Endothelial cell of umbilical vein (primary cell): ENCODE data around the gene ALG11. TPM values are rescaled to one million over a fixed set of nuclear protein-coding genes. Genes with fewer than 3 reads are reported as not detected.

ENCODE experiments used
- BruUV-seq: library from RNA; stranded (reverse); fragments of 400-500 nt; replicated peaks from 2 replicates; lab custom pipeline; 2021; lab: Mats Ljungman, UMichigan
- CTCF ChIA-PET: fragments of 300-600, 350-600 bp; sonication (Branson Sonifier 250); formaldehyde crosslinking; loops from one replicate; lab custom pipeline; 2021; ENCODE audit warnings: antibody characterized with exemption, inconsistent platforms; lab: Charles Lee
- POLR2A ChIA-PET: fragments of 300-600, 350-600 bp; sonication (Branson Sonifier 250); formaldehyde crosslinking; loops from one replicate; lab custom pipeline; 2021; ENCODE audit warnings: antibody characterized with exemption, inconsistent platforms; lab: Charles Lee
- DNase-seq: peaks from one replicate; pipeline ENCODE4 v3.0.0-alpha.2; 2011; ENCODE audit warnings: low read depth, low spot score
- FAIRE-seq: peaks from 2 replicates; lab custom pipeline; 2011; peaks lifted over from hg19 to GRCh38; lab: Jason Lieb, UNC
- H2AFZ ChIP-seq: 2 replicates; pipeline ENCODE4 v1.6.0; 2012; ENCODE audit warnings: low read depth, low read length, control low read depth, inconsistent platforms
- H3K27ac ChIP-seq: 2 replicates; pipeline ENCODE4 v1.5.1; 2011; ENCODE audit warnings: low read depth, mild to moderate bottlenecking, control low read depth, low read length, moderate library complexity; ENCODE audit not compliant: insufficient read depth
- H3K27me3 ChIP-seq, 2 experiments: 2 replicates each; pipeline versions ENCODE4 v1.6.0 to v1.6.1; 2011; ENCODE audit warnings: low read length in 2 of 2, mixed read lengths in 1 of 2; ENCODE audit not compliant: control insufficient read depth in 2 of 2, insufficient read depth in 2 of 2
- H3K36me3 ChIP-seq, 2 experiments: 2 replicates in 1 of 2; 3 replicates in 1 of 2; pipeline ENCODE4 v1.5.1; 2011; ENCODE audit warnings: low read length in 2 of 2, mild to moderate bottlenecking in 1 of 2, moderate library complexity in 1 of 2; ENCODE audit not compliant: control insufficient read depth in 2 of 2, insufficient read depth in 2 of 2; ENCODE audit errors: extremely low read depth in 1 of 2
- H3K4me1 ChIP-seq: 3 replicates; pipeline ENCODE4 v1.5.1; 2011; ENCODE audit warnings: mild to moderate bottlenecking, low read length; ENCODE audit not compliant: control insufficient read depth, insufficient read depth; ENCODE audit errors: extremely low read depth
- H3K4me2 ChIP-seq: 2 replicates; pipeline ENCODE4 v1.6.1; 2011; ENCODE audit warnings: low read length, control low read depth, mixed read lengths; ENCODE audit not compliant: insufficient read depth
- H3K4me3 ChIP-seq, 3 experiments: fragments of 200-600 bp in 1 of 3; sonication (generic), shearing (Covaris generic) in 1 of 3; replicated peaks in 1 of 3; 2 replicates each; pipeline ENCODE4 v1.5.1; 2011 to 2016; ENCODE audit warnings: control low read depth in 3 of 3, low read length in 3 of 3, mild to moderate bottlenecking in 2 of 3, inconsistent platforms in 1 of 3, low read depth in 1 of 3, moderate library complexity in 1 of 3; ENCODE audit not compliant: insufficient read depth in 1 of 3
- H3K79me2 ChIP-seq: 2 replicates; pipeline ENCODE4 v1.6.0; 2012; ENCODE audit warnings: low read length, inconsistent platforms; ENCODE audit not compliant: control insufficient read depth, insufficient read depth
- H3K9ac ChIP-seq: replicated peaks from 2 replicates; pipeline ENCODE3; 2011; ENCODE audit warnings: low read length, control low read depth; ENCODE audit not compliant: insufficient read depth; ENCODE audit errors: extremely low read depth
- H3K9me1 ChIP-seq: replicated peaks from 3 replicates; pipeline ENCODE4 v1.6.0; 2011; ENCODE audit warnings: mild to moderate bottlenecking, low read length; ENCODE audit not compliant: control insufficient read depth, insufficient read depth; ENCODE audit errors: extremely low read depth
- H3K9me3 ChIP-seq: replicated peaks from 2 replicates; pipeline ENCODE4 v1.5.1; 2012; ENCODE audit warnings: low read length, inconsistent platforms; ENCODE audit not compliant: control insufficient read depth, insufficient read depth
- H4K20me1 ChIP-seq: replicated peaks from 2 replicates; pipeline ENCODE3; 2011; ENCODE audit warnings: mild to moderate bottlenecking, low read length; ENCODE audit not compliant: control insufficient read depth, insufficient read depth; ENCODE audit errors: extremely low read depth
- EZH2 ChIP-seq: IDR thresholded peaks from 2 replicates; pipeline ENCODE4 v1.6.1; 2012; ENCODE audit warnings: borderline replicate concordance, low read depth, mild to moderate bottlenecking, moderate library complexity, low read length, inconsistent platforms; ENCODE audit not compliant: severe bottlenecking
- FOS ChIP-seq: IDR thresholded peaks from 2 replicates; pipeline ENCODE4 v1.6.1; 2011; ENCODE audit warnings: mild to moderate bottlenecking, low read length, moderate library complexity, borderline replicate concordance; ENCODE audit not compliant: insufficient read depth
- GATA2 ChIP-seq: IDR thresholded peaks from 2 replicates; pipeline ENCODE4 v1.7.0; 2011; ENCODE audit warnings: low read depth, mild to moderate bottlenecking, moderate library complexity, mixed read lengths, low read length; ENCODE audit not compliant: insufficient read length, insufficient read depth
- MYC ChIP-seq: IDR thresholded peaks from one replicate; pipeline ENCODE4 v1.6.1; 2011; ENCODE audit warnings: mild to moderate bottlenecking, low read depth, low read length
- POLR2A ChIP-seq: IDR thresholded peaks from 2 replicates; pipeline ENCODE4 v1.6.1; 2012; ENCODE audit warnings: low read depth, mild to moderate bottlenecking, control low read depth, low read length
- POLR2AphosphoS5 ChIP-seq: IDR thresholded peaks from 2 replicates; pipeline ENCODE4 v1.6.1; 2012; ENCODE audit warnings: low read depth, mild to moderate bottlenecking, control low read depth, low read length, moderate library complexity; ENCODE audit not compliant: insufficient read depth
- dilution Hi-C: fragments of 300-500 bp; cut with MboI; formaldehyde crosslinking; loops from one replicate; pipeline ENCODE4 v1.15.0; 2019; ENCODE audit warnings: low sequenced_read_pairs; ENCODE audit not compliant: extremely low pct_ligation_motif_present
- intact Hi-C: fragments of 100-400 bp; cut with micrococcal nuclease; formaldehyde crosslinking; loops from one replicate; pipeline ENCODE4 v1.10.0; 2022
- polyA plus RNA-seq, 4 experiments: library from polyadenylated mRNA; depleted of rRNA in 3 of 4; stranded (reverse) in 3 of 4; unstranded in 1 of 4; fragments of >200 nt; gene quantifications; 2 replicates each; pipeline versions ENCODE4 v1.2.1 to v1.2.3, GENCODE V29; 2011 to 2012; ENCODE audit warnings: missing spikeins in 1 of 4
- total RNA-seq: library from RNA; stranded (reverse); gene quantifications from 2 replicates; pipeline ENCODE4 v1.2.3, GENCODE V29; 2021
- TF ChIP-seq, protein P1 (sequence below): IDR thresholded peaks from 2 replicates; pipeline ENCODE4 v1.6.1; 2011; ENCODE audit not compliant: insufficient read depth, insufficient read length

Gene ALG11
- total and polyA plus RNA-seq, 2 donors (not counting 3 experiments of a cell fraction or from before 2014, with no cell fraction given) = 6.5 to 31.0 TPM

DNA sequence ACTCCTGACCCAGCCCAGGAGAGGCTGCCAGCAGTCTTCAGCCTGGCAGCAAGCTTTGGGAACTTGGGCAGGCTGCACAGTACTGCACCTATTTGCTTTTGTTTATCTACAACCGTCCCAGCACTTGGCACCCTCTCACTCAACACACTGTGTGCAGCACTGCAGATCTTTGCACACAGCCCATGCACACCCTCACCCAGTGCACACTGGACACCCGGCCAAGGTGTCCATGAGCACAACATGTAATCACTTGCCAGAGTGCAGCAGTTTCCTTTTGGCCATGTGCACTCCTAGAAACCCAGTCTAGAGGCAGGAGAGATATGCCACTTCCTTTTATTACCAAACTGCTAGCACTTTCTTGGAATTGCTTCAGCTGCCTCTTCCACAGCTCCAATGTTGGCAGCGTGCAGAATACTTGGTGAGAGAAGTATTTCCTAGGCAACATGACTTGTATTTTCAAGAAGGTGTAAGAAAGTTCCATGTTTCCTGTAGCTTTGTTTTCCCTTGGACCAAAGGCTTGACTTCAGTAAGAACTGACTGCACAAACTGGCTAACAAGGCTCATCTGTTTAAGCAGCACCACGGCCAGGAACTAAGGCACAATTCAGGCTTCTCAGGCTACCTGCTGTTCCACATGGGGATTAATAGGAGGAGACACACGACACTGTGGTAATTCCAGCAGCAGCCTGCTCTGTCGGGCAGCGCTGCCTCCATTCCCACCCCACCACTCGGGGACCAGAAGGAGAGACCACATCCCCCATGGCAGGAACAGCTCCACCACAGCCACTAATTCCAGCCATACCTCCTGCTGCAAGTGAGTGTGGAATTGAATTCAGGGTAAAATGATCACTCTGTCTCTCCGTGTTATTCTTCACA, 16.3 kb upstream of the ALG11 start:
- dilution Hi-C loops = no loop called here
- intact Hi-C loops = no loop called here
- Histone ChIP-seq H3K36me3 (no peaks in the 10 kb centered on the region), H3K27me3 (peaks cover 17 to 19% of the 10 kb centered on the region in 2 experiments), H3K9me3 (no peaks in the 10 kb centered on the region), H3K4me3 (no peak overlapping the region), H3K4me2 (no peak overlapping the region), H3K9ac (no peak overlapping the region), H4K20me1 (no peaks in the 10 kb centered on the region), H3K4me1 (no peaks in the 10 kb centered on the region), H2AFZ (no peak overlapping the region), H3K79me2 (no peaks in the 10 kb centered on the region), H3K27ac (no peak overlapping the region), H3K9me1 (no peaks in the 10 kb centered on the region)
- no TSS peak for BruUV-seq
- ChIA-PET CTCF (no interaction called here), POLR2A (no interaction called here)
- no peak for FAIRE-seq
- TF ChIP-seq EZH2 (no peak), POLR2A (no peak), GATA2 (no peak), MYC (no peak), POLR2AphosphoS5 (no peak)
- TF ChIP-seq, protein P1, sequence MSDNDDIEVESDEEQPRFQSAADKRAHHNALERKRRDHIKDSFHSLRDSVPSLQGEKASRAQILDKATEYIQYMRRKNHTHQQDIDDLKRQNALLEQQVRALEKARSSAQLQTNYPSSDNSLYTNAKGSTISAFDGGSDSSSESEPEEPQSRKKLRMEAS = no peak
- DNase-seq = peak; percentile 30

DNA sequence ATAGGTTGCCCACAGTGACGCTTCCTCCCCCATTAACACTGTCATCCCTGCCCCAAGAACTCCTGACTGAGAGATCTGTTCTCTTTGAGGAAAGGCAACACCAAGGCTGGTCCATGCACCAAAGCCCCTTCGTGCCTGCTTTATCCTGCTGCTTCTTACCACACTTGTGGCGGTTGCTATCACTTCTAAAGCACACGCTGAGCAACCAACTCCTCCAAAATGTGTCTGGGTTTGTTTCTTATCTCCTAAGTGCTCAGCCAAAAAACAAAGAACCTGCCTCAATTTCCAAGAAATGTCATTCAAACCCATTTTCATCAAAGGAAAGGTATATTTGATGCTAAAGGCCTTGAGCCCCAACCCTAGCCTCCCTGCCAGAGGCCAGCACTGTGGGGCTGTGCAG, 15.6 kb upstream of the ALG11 start:
- H3K27me3 ChIP-seq = peaks cover 17 to 19% of the 10 kb centered on the region in 2 experiments
- H3K79me2 ChIP-seq = no peaks in the 10 kb centered on the region
- H3K27ac ChIP-seq = no peak overlapping the region
- CTCF ChIA-PET = no interaction called here
- H3K36me3 ChIP-seq = no peaks in the 10 kb centered on the region
- no peak overlapping the region for H3K4me2 ChIP-seq
- H3K9me1 ChIP-seq = no peaks in the 10 kb centered on the region
- no TSS peak for BruUV-seq
- FAIRE-seq (no peak), DNase-seq (no peak)
- H2AFZ ChIP-seq = no peak overlapping the region
- H3K4me1 ChIP-seq = no peaks in the 10 kb centered on the region
- H3K9ac ChIP-seq = no peak overlapping the region
- dilution Hi-C loops = no loop called here
- intact Hi-C loops = no loop called here
- H3K9me3 ChIP-seq = no peaks in the 10 kb centered on the region
- POLR2A ChIA-PET = no interaction called here
- H3K4me3 ChIP-seq = no peak overlapping the region
- H4K20me1 ChIP-seq = no peaks in the 10 kb centered on the region
- peak; percentile 42 for TF ChIP-seq EZH2
- TF ChIP-seq FOS = no peak
